GM21515 (cell line): Measurements from ENCODE around the gene SLC66A3.

Experiments used
- ATAC-seq: cut with Tn5 transposase; IDR thresholded peaks from one replicate; pipeline ENCODE4 v1.9.1; 2021; ENCODE audit not compliant: unreplicated experiment

Gene SLC66A3

GRCh38 chr2:11155381-11156035 is at the start of gene SLC66A3:
Gene SLC66A3 (plus strand): TSS chr2:11155467. CDS start chr2:11155547, 80 bp downstream.
- ATAC-seq = peak; percentile 79

- ATAC-seq = no peak
These were observed 46.3 kb upstream of the SLC66A3 start for GRCh38 chr2:11109002-11109401.

- no peak for ATAC-seq
These were observed 42.3 kb upstream of the SLC66A3 start for GRCh38 chr2:11112870-11113428.

GRCh38 chr2:11117776-11118175 is 37.5 kb upstream of the SLC66A3 start:
- no peak for ATAC-seq

- no peak for ATAC-seq
These were observed 36.5 kb upstream of the SLC66A3 start for GRCh38 chr2:11118761-11119160.

GRCh38 chr2:11121099-11121822 is 34.0 kb upstream of the SLC66A3 start:
- ATAC-seq = no peak

GRCh38 chr2:11121823-11122155 is 33.5 kb upstream of the SLC66A3 start:
- ATAC-seq = no peak

GRCh38 chr2:11122380-11122779 is 32.9 kb upstream of the SLC66A3 start:
- ATAC-seq = no peak

GRCh38 chr2:11123001-11123809 is 32.1 kb upstream of the SLC66A3 start:
- no peak for ATAC-seq

GRCh38 chr2:11123856-11124759 is 31.2 kb upstream of the SLC66A3 start:
- peak; percentile 64 for ATAC-seq

GRCh38 chr2:11124760-11125068 is 30.6 kb upstream of the SLC66A3 start:
- no peak for ATAC-seq

GRCh38 chr2:11127761-11128160 is 27.5 kb upstream of the SLC66A3 start:
- no peak for ATAC-seq

GRCh38 chr2:11128243-11128951 is 26.9 kb upstream of the SLC66A3 start:
- no peak for ATAC-seq

- ATAC-seq = peak; percentile 82
These were observed 25.4 kb upstream of the SLC66A3 start for GRCh38 chr2:11129598-11130449.

- ATAC-seq = no peak
These were observed 23.9 kb upstream of the SLC66A3 start for GRCh38 chr2:11131166-11131920.

- no peak for ATAC-seq
These were observed 23.1 kb upstream of the SLC66A3 start for GRCh38 chr2:11132036-11132671.

GRCh38 chr2:11133238-11133935 is 21.9 kb upstream of the SLC66A3 start:
- no peak for ATAC-seq
